GM12872 (cell line): ENCODE data around the gene GRID1.

Experiments
- TF ChIP-seq, protein P1 (sequence below): IDR thresholded peaks from 3 replicates; pipeline ENCODE4 v1.5.1; 2011; ENCODE audit warnings: low read depth, mild to moderate bottlenecking, low read length, moderate library complexity; ENCODE audit not compliant: insufficient read depth

The GRID1 gene

DNA sequence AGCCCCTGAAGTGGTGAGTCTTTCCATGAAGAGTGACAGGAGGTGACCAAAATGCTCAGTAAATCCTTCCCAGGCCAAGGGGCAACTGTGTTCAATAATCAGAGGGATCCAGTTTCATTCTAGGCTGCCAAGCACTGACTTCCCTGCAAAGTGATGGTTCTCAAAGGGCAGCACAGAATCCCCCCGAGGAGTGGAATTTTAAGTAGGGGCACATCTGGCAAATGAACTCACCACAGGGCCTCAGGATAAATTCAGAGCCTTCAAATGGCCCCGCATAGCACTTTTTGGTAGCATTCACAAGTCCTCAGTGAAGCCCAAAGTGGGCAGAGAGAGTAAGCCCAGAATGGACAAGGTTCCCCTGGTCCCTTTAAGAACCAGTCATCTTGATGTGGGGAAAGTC lies 602.5 kb downstream of the GRID1 start:
- TF ChIP-seq, protein P1, sequence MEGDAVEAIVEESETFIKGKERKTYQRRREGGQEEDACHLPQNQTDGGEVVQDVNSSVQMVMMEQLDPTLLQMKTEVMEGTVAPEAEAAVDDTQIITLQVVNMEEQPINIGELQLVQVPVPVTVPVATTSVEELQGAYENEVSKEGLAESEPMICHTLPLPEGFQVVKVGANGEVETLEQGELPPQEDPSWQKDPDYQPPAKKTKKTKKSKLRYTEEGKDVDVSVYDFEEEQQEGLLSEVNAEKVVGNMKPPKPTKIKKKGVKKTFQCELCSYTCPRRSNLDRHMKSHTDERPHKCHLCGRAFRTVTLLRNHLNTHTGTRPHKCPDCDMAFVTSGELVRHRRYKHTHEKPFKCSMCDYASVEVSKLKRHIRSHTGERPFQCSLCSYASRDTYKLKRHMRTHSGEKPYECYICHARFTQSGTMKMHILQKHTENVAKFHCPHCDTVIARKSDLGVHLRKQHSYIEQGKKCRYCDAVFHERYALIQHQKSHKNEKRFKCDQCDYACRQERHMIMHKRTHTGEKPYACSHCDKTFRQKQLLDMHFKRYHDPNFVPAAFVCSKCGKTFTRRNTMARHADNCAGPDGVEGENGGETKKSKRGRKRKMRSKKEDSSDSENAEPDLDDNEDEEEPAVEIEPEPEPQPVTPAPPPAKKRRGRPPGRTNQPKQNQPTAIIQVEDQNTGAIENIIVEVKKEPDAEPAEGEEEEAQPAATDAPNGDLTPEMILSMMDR = no peak

DNA sequence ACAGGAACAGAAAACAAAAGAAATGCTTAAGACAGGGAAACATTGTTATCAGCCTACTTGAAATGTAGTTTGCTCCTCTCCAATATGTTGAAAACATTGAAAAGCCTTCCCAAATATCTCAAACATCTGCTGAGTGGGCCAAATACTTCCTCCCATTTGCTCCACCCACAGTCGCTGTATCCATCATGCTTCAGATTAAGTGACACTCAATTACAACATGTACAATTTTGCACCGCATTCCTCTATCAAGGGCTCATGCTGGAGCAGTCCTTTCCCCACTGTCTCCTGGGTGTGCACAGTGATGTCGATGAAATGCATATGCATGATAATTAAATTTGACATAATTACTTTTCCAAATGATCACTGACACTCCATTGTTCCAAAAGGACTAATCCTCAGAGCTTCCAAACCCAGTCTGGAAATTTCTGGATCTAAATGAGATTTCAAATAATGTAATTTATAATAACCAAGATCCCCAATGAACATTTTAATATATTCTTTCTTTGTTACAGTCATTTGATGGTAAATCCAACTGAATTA lies 604.6 kb downstream of the GRID1 start:
- TF ChIP-seq, protein P1 = no peak

DNA sequence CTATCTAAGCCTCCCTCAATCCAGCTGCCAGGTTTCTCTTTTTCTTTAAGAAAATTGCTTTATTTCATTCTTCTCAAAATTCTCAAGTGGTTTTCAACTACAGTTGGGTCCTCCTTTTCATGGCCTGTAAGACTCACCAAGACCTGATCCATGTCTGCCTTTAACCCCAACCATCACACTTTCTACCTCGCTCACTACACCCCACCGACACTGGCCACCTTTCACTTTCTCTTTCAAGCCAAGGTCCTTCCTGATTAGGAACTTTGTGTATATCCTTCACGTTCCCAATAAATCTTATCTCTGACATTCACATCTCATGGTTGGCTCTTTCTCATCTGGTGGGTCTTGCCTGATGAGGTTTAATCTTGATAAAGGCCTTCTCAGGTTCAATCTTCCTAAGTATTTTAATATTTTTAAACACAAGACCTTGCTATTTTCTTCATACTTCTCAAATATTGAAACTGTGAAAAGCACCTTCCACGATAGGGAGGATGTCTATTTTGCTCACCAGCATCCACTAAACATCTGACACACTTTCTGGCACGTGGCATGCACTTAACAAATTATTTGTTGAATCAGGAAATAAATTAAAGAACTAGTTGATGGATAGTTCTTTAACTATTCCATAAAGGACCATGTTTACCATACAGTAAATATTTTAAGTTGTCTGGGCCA lies 624.8 kb downstream of the GRID1 start:
- TF ChIP-seq, protein P1 = no peak

DNA sequence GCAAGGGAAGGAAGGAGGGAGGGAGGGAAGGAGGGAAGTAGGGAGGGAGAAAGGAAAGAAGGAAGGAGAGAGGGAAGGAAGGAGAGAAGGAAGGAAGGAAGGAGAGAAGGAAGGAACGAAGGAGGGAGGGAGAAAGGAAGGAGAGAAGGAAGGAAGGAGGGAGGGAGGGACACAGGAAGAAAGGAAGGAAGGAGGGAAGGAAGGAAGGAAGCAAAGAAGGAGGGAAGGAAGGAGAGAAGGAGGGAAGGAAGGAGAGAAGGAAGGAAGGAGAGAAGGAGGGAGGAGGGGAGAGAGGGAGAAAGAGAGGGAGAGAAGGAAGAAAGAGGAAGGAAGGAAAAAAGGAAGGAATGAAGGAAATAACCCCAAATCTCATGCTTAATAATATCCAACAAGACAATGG lies 630.6 kb downstream of the GRID1 start:
- TF ChIP-seq, protein P1 = no peak

DNA sequence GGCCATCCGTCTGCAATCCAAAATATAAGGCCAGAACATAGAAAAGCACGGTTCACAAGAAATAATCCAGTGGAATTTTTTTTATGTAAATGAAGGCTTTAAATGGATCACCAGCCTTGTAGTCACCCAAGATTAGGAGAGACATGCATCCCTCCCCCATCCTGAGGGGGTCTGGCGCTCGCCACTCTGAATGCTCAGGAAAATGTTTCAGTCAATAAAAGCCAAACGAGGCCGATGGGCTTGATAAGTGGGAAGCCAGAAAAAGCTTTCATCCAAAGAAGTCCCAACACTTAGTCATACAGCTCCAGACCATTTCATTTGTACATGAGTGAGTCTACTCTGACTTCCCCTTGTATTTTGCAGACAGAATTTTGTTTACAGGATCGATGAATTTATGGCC lies 631.8 kb downstream of the GRID1 start:
- TF ChIP-seq, protein P1 = no peak

DNA sequence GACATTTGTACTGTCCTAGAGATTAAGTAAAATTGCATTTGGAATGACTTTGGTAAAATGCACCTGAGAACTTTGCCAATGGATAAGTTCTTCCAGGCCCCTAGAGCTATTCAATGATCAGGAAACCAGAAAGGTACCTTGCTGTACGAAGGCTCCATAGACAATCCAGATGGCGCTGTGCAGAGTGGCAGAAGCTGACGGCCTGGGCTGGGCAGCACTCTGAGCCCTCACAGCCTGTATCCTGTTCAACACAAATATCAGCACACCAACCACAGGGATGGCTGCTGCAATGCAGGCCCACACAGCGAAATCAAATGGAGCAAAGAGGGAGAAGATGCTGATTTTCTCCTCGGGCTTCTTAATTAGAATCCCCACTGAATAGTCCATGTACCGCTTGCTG lies 642.4 kb downstream of the GRID1 start:
- TF ChIP-seq, protein P1 = no peak

DNA sequence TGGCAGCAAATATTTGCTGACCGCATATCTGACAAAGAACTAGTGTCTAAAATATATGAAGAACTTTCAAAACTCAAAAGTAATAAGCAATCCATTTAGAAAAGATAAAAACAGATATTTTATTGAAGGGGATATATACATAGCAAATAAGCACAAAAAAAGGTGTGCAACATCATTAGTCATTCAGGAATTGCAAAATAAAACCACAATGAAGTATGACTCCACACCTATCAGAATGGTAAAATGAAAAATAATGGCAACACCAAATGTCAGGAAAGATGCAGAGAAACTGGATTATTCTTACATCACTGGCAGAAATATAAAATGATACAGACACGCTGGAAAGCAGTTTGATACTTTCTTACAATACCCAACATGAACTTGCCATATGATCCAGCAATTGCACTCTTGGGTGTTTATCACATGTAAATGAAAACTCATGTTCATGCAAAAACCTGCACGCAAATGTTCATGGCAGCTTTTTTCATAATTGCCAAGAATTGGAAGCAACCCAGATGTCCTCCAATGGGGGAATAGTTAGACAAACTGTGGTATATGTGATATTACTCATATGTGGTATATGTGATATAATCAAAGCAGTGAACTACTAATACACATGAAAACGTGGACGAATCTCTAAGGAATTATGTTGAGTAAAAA lies 645.5 kb downstream of the GRID1 start:
- TF ChIP-seq, protein P1 = no peak
